H1 (cell line): ENCODE results near the gene OR5H15. TPM values are rescaled to one million over a fixed set of nuclear protein-coding genes. Genes with fewer than 3 reads are reported as not detected.

Experiments
- CTCF ChIA-PET: fragments of 300-600 bp; sonication (Branson Sonifier 250); formaldehyde crosslinking; loops from one replicate; lab custom pipeline; 2021; ENCODE audit not compliant: partially characterized antibody; lab: Charles Lee
- POLR2A ChIA-PET: fragments of 300-600 bp; sonication (Branson Sonifier 250); formaldehyde crosslinking; loops from one replicate; lab custom pipeline; 2021; ENCODE audit warnings: inconsistent platforms; ENCODE audit not compliant: partially characterized antibody; lab: Charles Lee
- DNase-seq, 2 experiments: peaks; one replicate each; pipeline versions ENCODE4 v3.0.0 to v3.0.0-alpha.2; 2010 to 2022; ENCODE audit warnings: low spot score in 2 of 2, low read depth in 1 of 2, mixed read lengths in 1 of 2
- FAIRE-seq: peaks from 2 replicates; lab custom pipeline; 2011; peaks lifted over from hg19 to GRCh38; lab: Jason Lieb, UNC
- H2AFZ ChIP-seq: 2 replicates; pipeline ENCODE4 v1.8.1; 2012; ENCODE audit warnings: low read length, inconsistent platforms
- H2AK5ac ChIP-seq: 2 replicates; pipeline ENCODE4 v1.6.1; 2013; ENCODE audit warnings: low read depth, low read length
- H2BK120ac ChIP-seq: replicated peaks from 2 replicates; pipeline ENCODE3; 2013; ENCODE audit warnings: low read depth, low read length, inconsistent platforms
- H2BK12ac ChIP-seq: 2 replicates; pipeline ENCODE4 v1.6.1; 2013; ENCODE audit warnings: low read depth, low read length
- H2BK15ac ChIP-seq: 2 replicates; pipeline ENCODE4 v1.6.1; 2013; ENCODE audit warnings: low read length
- H2BK20ac ChIP-seq: 2 replicates; pipeline ENCODE4 v1.6.1; 2013; ENCODE audit warnings: low read length
- H2BK5ac ChIP-seq: 2 replicates; pipeline ENCODE4 v1.6.1; 2013; ENCODE audit warnings: low read depth, low read length
- H3K14ac ChIP-seq: 2 replicates; pipeline ENCODE4 v1.6.1; 2013; ENCODE audit warnings: inconsistent platforms; ENCODE audit not compliant: insufficient read length
- H3K18ac ChIP-seq: 2 replicates; pipeline ENCODE4 v1.6.1; 2013; ENCODE audit warnings: low read length; ENCODE audit errors: extremely low read depth
- H3K23ac ChIP-seq: 2 replicates; pipeline ENCODE4 v1.6.1; 2013; ENCODE audit warnings: inconsistent platforms; ENCODE audit not compliant: insufficient read length
- H3K23me2 ChIP-seq: 2 replicates; pipeline ENCODE4 v1.6.1; 2013; ENCODE audit warnings: low read depth, low read length
- H3K27ac ChIP-seq: 2 replicates; pipeline ENCODE4 v1.6.1; 2011; ENCODE audit warnings: low read depth, low read length, inconsistent platforms
- H3K27me3 ChIP-seq, 4 experiments: replicated peaks in 1 of 4; 1 replicate in 1 of 4; 2 replicates in 3 of 4; pipeline versions ENCODE4 v1.6.1 to v1.8.1; 2011 to 2013; ENCODE audit warnings: low read length in 3 of 4, mild to moderate bottlenecking in 3 of 4, inconsistent platforms in 2 of 4, mixed read lengths in 2 of 4, moderate library complexity in 1 of 4; ENCODE audit not compliant: control insufficient read depth in 3 of 4, insufficient read depth in 3 of 4; ENCODE audit errors: extremely low read depth in 1 of 4
- H3K36me3 ChIP-seq, 4 experiments: 2 replicates each; pipeline versions ENCODE4 v1.6.1 to v1.8.1; 2011 to 2013; ENCODE audit warnings: mild to moderate bottlenecking in 4 of 4, low read length in 3 of 4, moderate library complexity in 2 of 4, control low read depth in 1 of 4, inconsistent platforms in 1 of 4; ENCODE audit not compliant: insufficient read depth in 4 of 4, control insufficient read depth in 2 of 4
- H3K4ac ChIP-seq: replicated peaks from 2 replicates; pipeline ENCODE3; 2013; ENCODE audit warnings: low read length, low read depth, mixed read lengths, inconsistent platforms; ENCODE audit not compliant: insufficient read length
- H3K4me1 ChIP-seq, 4 experiments: replicated peaks in 1 of 4; 1 replicate in 1 of 4; 2 replicates in 3 of 4; pipeline versions ENCODE4 v1.6.1 to v1.8.1; 2011 to 2013; ENCODE audit warnings: low read length in 3 of 4, inconsistent platforms in 2 of 4, mixed read lengths in 1 of 4; ENCODE audit not compliant: insufficient read depth in 4 of 4, control insufficient read depth in 3 of 4
- H3K4me2 ChIP-seq, 2 experiments: 2 replicates each; pipeline versions ENCODE4 v1.6.1 to v1.8.1; 2011 to 2013; ENCODE audit warnings: low read depth in 2 of 2, low read length in 2 of 2, control low read depth in 1 of 2, inconsistent platforms in 1 of 2, mild to moderate bottlenecking in 1 of 2; ENCODE audit not compliant: insufficient read depth in 1 of 2
- H3K4me3 ChIP-seq, 4 experiments: fragments of 200-600, 300-600 bp in 1 of 4; sonication (generic), shearing (Covaris generic), sonication (Bioruptor Twin) in 1 of 4; 2 replicates each; pipeline versions ENCODE4 v1.5.1 to v1.8.1; 2011 to 2016; ENCODE audit warnings: low read length in 4 of 4, low read depth in 3 of 4, control low read depth in 2 of 4, inconsistent platforms in 2 of 4, mild to moderate bottlenecking in 2 of 4, mixed read lengths in 1 of 4, moderate library complexity in 1 of 4; ENCODE audit not compliant: insufficient read depth in 2 of 4; ENCODE audit errors: extremely low read depth in 1 of 4
- H3K56ac ChIP-seq: replicated peaks from 2 replicates; pipeline ENCODE3; 2013; ENCODE audit warnings: low read depth, mild to moderate bottlenecking, mixed read lengths, low read length, inconsistent platforms; ENCODE audit not compliant: insufficient read length
- H3K79me1 ChIP-seq: 2 replicates; pipeline ENCODE4 v1.6.1; 2013; ENCODE audit warnings: low read depth, low read length, control low read depth
- H3K79me2 ChIP-seq, 2 experiments: 2 replicates each; pipeline versions ENCODE4 v1.6.1 to v1.8.1; 2012 to 2013; ENCODE audit warnings: low read length in 2 of 2, mild to moderate bottlenecking in 2 of 2, inconsistent platforms in 1 of 2; ENCODE audit not compliant: insufficient read depth in 2 of 2, control insufficient read depth in 1 of 2
- H3K9ac ChIP-seq, 4 experiments: replicated peaks in 1 of 4; 1 replicate in 1 of 4; 2 replicates in 3 of 4; pipeline versions ENCODE4 v1.6.1 to v1.8.1; 2011 to 2013; ENCODE audit warnings: low read depth in 3 of 4, low read length in 3 of 4, control low read depth in 2 of 4, mild to moderate bottlenecking in 2 of 4, moderate library complexity in 2 of 4, inconsistent platforms in 1 of 4; ENCODE audit errors: extremely low read depth in 1 of 4
- H3K9me3 ChIP-seq, 2 experiments: 2 replicates each; pipeline versions ENCODE4 v1.6.1 to v1.8.1; 2012 to 2013; ENCODE audit warnings: mild to moderate bottlenecking in 2 of 2, moderate library complexity in 2 of 2, control low read depth in 1 of 2, inconsistent platforms in 1 of 2, low read depth in 1 of 2, low read length in 1 of 2, mixed read lengths in 1 of 2; ENCODE audit not compliant: insufficient read depth in 2 of 2
- H4K20me1 ChIP-seq, 2 experiments: replicated peaks in 1 of 2; 2 replicates each; pipeline versions ENCODE3 to v1.8.1; 2011 to 2013; ENCODE audit warnings: inconsistent platforms in 2 of 2, low read length in 2 of 2, mild to moderate bottlenecking in 1 of 2; ENCODE audit not compliant: insufficient read depth in 2 of 2, control insufficient read depth in 1 of 2
- H4K5ac ChIP-seq: 2 replicates; pipeline ENCODE4 v1.6.1; 2013; ENCODE audit warnings: low read length, low read depth, mixed read lengths, inconsistent platforms; ENCODE audit not compliant: insufficient read length
- H4K8ac ChIP-seq: 2 replicates; pipeline ENCODE4 v1.8.0; 2013; ENCODE audit warnings: mild to moderate bottlenecking, moderate library complexity, low read length, inconsistent platforms; ENCODE audit not compliant: insufficient read depth; ENCODE audit errors: extremely low read depth
- H4K91ac ChIP-seq: replicated peaks from 2 replicates; pipeline ENCODE3; 2013; ENCODE audit warnings: low read length, mixed read lengths, inconsistent platforms; ENCODE audit not compliant: insufficient read length
- ATF3 ChIP-seq: IDR thresholded peaks from 2 replicates; pipeline ENCODE4 v1.6.1; 2011; ENCODE audit warnings: low read depth, mild to moderate bottlenecking, low read length; ENCODE audit not compliant: insufficient read depth
- CHD1 ChIP-seq: IDR thresholded peaks from 2 replicates; pipeline ENCODE4 v1.6.1; 2012; ENCODE audit warnings: low read depth, low read length, improper control_type of control experiment
- RFX5 ChIP-seq: IDR thresholded peaks from 2 replicates; pipeline ENCODE4 v1.6.1; 2011; ENCODE audit warnings: low read depth, low read length, improper control_type of control experiment, borderline replicate concordance
- SP1 ChIP-seq: IDR thresholded peaks from 2 replicates; pipeline ENCODE4 v1.6.1; 2011; ENCODE audit warnings: low read depth, low read length
- TAF1 ChIP-seq: IDR thresholded peaks from 2 replicates; pipeline ENCODE4 v1.6.1; 2011; ENCODE audit warnings: mild to moderate bottlenecking, low read depth, low read length
- TEAD4 ChIP-seq: IDR thresholded peaks from 2 replicates; pipeline ENCODE4 v1.6.1; 2012; ENCODE audit warnings: low read depth, low read length, inconsistent platforms, mixed read lengths
- WGBS, 2 experiments: shearing (Covaris generic) in 1 of 2; methylation state at CpG; one replicate each; pipeline versions ENCODE4 v1.1.6 to v1.1.7; 2013 to 2015; ENCODE audit warnings: low lambda C conversion rate in 2 of 2, mixed read lengths in 2 of 2, inconsistent platforms in 1 of 2, low coverage in 1 of 2, missing lambda C conversion rate in 1 of 2; ENCODE audit not compliant: insufficient replicate concordance in 2 of 2, insufficient coverage in 1 of 2, insufficient read length in 1 of 2; ENCODE audit errors: extremely low coverage in 1 of 2, missing lambda C conversion rate in 1 of 2; 5-methylcytosine and 5-hydroxymethylcytosine counted together
- polyA plus RNA-seq, 7 experiments: library from polyadenylated mRNA; depleted of rRNA in 3 of 7; stranded (reverse) in 5 of 7; unstranded in 2 of 7; fragments of >200 nt in 5 of 7; fragments of 200-250 nt in 2 of 7; gene quantifications; 1 replicate in 5 of 7; 2 replicates in 1 of 7; 4 replicates in 1 of 7; pipeline versions ENCODE4 v1.2.1 to v1.2.3, GENCODE V29; 2011 to 2013; ENCODE audit warnings: missing spikeins in 2 of 7, mixed read lengths in 2 of 7
- total RNA-seq: library from RNA; stranded (reverse); fragmentation: NEBNext Ultra II Directional; extraction: Animal tissue kit (Norgen Biotek cat#: 25700); gene quantifications from 2 replicates; pipeline ENCODE4 v1.2.1, GENCODE V29; 2021

The OR5H15 gene
- total and polyA plus RNA-seq, 2 of the 8 experiments (the other 6 are each of a cell fraction or from before 2014, with no cell fraction given) = not detected

- Histone ChIP-seq H3K27me3 (no peaks in the 10 kb centered on the region), H3K79me1 (no peaks in the 10 kb centered on the region), H3K27ac (no peak overlapping the region), H2BK20ac (no peak overlapping the region), H4K8ac (no peak overlapping the region), H2BK120ac (no peak overlapping the region), H3K9ac (no peak overlapping the region), H3K56ac (no peak overlapping the region), H4K20me1 (no peaks in the 10 kb centered on the region), H3K4me1 (no peaks in the 10 kb centered on the region), H4K5ac (no peak overlapping the region), H3K23me2 (no peaks in the 10 kb centered on the region), H3K4ac (no peak overlapping the region), H4K91ac (no peak overlapping the region), H3K18ac (no peak overlapping the region), H2BK12ac (no peak overlapping the region), H2BK5ac (no peak overlapping the region), H3K4me2 (no peak overlapping the region), H3K14ac (no peak overlapping the region), H3K9me3 (peaks cover 3 to 10% of the 10 kb centered on the region in 2 experiments; a peak in 3 of 4 replicates), H3K79me2 (no peaks in the 10 kb centered on the region), H2AK5ac (no peak overlapping the region), H3K23ac (no peak overlapping the region), H3K4me3 (no peak overlapping the region), H2BK15ac (no peak overlapping the region), H3K36me3 (peaks cover 0 to 3% (median 0%) of the 10 kb centered on the region in 4 experiments; a peak in 1 of 8 replicates), H2AFZ (no peak overlapping the region)
- 89% methylated on average over 7 of the region's 7 CpGs; no CpG with 5 or more reads in 1 of the 2 experiments for WGBS, 2 experiments
- CTCF ChIA-PET = interaction anchor here (0.9 to 1.8 kb wide), 5 partner anchors 10 to 157 kb away, joined by 3 to 6 read pairs (median 3); no protein-coding TSS in a partner anchor
- no peak for TF ChIP-seq CHD1
- TF ChIP-seq RFX5 = no peak
- TF ChIP-seq TEAD4 = no peak
- no peak for TF ChIP-seq ATF3
- TF ChIP-seq TAF1 = no peak
- no peak for TF ChIP-seq SP1
- DNase-seq (no peak), FAIRE-seq (no peak)
- POLR2A ChIA-PET = no interaction called here
Measured at GRCh38 chr3:98172621-98173020, 6.1 kb downstream of the OR5H15 start.
